HG03439 (cell line): ENCODE data around the gene LRP11.
"Not testable (repeated sequence)": the region's sequence is repeated elsewhere in the genome, so short reads cannot be mapped to it uniquely, and the experiment has no call there.

Experiments used
- ATAC-seq: cut with Tn5 transposase; IDR thresholded peaks from one replicate; pipeline ENCODE4 v1.9.1; 2021; ENCODE audit warnings: mild to moderate bottlenecking, moderate library complexity; ENCODE audit not compliant: unreplicated experiment

LRP11 gene, protein sequence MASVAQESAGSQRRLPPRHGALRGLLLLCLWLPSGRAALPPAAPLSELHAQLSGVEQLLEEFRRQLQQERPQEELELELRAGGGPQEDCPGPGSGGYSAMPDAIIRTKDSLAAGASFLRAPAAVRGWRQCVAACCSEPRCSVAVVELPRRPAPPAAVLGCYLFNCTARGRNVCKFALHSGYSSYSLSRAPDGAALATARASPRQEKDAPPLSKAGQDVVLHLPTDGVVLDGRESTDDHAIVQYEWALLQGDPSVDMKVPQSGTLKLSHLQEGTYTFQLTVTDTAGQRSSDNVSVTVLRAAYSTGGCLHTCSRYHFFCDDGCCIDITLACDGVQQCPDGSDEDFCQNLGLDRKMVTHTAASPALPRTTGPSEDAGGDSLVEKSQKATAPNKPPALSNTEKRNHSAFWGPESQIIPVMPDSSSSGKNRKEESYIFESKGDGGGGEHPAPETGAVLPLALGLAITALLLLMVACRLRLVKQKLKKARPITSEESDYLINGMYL

DNA sequence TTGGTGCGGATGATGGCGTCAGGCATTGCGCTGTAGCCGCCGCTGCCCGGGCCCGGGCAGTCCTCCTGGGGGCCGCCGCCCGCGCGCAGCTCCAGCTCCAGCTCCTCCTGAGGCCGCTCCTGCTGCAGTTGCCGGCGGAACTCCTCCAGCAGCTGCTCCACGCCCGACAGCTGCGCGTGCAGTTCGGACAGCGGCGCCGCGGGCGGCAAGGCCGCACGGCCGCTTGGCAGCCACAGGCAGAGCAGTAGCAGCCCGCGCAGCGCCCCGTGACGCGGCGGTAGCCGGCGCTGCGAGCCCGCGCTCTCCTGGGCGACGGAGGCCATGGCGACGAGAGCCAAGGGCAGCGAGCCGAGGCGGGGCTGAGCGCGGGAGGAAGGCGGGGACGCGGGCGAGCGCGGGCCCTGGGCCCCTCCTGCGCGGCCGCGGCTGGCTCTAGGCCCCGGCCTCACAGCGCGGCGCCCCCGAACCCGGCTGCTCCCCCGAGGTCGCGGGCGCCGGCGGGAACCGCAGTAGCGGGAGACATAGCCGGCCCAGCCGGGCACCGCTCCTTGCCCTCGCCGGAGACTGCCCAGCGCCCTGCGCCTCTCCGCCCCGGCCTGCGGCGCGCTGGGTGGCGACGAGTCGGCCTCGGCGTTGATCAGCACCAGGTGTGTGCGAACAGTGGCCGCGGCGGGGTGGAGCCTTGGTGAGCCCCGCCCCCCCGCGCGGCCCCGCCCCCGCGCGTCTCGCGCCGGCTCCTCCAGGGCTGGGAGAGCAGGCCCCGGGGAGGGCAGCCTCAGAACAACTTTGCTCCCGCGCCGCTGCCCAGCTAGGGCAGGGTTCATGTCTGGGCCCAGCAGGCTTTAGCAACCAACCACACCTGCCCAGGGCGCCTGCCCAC is at the start of gene LRP11:
Gene LRP11 (minus strand): TSS at position 662 of the 880 bp plus-strand sequence. CDS start 339 bp downstream, at position 323.
- ATAC-seq: peak; percentile 85

DNA sequence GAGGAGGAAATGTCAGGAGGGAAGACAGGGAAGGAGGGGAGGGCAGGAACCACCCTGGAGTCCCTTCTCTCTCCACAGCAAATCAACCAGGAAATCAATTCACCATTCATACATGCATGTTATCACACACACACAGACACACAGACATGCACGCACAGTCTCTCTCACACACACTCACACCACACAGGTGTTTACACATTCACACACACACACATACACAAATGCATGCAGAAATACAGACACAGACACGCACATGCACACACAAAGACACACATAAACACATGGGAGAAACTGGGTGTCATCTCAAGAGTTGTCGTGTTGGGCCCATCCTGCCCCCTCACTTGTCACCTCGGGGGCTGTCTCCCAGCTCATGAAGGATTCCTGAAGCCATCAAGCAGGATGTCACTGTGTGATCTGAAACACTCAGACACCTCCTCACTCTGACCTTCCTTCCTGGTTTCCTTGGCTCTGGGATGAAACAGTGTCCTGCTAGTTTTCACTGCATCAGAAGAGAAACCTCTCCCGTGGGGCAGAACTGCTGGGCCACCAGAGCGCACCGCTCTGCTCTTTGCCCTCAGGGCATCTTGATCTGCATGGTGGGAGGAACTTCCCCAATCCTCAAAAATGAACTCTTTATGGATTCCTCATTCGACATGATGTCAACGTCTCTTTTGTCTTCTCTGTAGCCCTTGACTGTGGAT is 49.5 kb upstream of the LRP11 start:
- ATAC-seq: no peak

DNA sequence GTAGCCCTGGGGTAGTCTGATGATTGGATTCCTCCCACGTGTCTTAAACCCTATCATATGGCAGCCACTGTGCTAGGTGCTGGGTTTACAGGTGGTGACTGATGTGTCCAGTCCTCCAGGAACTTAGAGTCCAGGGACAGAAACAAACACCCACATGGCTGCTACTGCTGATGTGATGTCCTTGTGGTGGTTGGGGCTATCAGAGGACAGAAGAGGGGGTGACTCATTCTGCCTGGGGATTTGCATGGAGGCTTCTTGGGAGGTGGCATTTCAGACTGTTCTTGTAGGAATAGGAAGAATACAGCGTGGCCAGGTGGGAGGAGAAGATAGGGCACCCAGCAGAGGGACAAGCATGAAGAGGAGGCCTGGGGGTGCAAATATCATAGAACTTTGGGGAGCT is 48.9 kb upstream of the LRP11 start:
- ATAC-seq: no peak

DNA sequence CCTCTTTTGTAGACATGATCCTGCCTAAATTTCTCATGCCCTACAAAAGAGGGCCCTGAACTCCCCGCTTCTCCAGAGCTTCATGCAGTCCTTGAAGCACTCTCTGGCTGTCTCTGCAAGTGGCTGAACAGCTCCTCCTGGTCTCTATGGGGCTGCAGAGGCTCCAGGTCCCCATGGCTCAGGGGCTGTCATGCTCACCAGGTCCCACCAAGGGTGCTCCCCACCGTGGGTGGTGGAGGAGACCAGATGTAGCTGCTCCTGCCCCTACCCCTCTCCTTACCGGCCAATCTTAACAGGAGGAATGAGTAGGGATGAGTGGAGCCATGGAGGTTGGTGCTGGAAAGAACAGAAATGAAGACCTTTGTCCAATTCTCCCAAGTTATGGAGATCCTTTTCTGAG is 48.5 kb upstream of the LRP11 start:
- not testable (repeated sequence) for ATAC-seq

DNA sequence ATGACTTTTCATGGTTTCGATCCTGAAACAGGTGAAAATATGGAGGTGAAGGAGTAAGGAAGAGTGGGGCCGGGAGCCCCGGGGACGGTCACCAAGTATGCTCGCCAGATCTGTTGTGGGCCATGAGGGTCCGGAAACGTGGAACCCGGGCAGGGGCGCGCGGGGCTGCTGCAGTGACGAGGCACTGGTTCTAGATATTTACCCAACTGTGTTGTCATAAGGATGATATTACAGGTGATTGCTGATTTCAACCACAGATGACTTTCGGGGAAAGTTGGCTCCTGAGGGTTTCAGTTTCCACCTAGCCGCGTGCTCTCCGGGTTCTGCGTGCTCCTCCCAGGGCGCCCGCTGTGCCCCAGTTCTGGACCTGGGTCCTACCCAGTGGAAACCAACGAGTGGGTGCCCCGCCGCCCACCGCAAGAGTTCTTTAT is 46.6 kb upstream of the LRP11 start:
- ATAC-seq: no peak

DNA sequence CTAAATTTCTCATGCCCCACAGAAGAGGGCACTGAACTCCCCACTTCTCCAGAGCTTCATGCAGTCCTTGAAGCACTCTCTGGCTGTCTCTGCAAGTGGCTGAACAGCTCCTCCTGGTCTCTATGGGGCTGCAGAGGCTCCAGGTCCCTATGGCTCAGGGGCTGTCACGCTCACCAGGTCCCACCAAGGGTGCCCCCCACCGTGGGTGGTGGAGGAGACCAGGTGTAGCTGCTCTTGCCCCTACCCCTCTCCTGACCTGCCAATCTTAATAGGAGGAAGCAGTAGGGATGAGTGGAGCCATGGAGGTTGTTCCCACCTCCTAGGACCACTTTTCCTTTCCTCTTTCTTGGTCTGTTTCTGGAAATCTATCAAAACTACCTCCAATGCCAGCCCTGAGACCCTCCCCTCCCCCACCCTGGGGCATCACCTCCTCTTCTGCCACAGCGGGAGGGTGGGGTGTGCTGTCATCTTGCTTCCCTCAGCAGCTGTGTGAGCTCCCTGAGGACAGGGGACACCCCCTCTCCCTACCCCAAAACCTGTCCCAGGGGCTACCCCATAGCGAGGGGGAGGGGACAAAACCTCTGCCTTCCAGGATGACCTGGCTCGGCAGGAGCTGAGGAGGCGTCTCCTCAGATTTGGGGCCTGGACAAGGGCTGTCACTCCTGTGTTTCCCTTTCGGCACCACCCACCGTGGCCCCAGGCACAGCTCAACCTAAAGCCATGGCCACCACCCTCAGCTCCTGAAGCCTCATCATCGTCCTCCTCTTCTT is 45.7 kb upstream of the LRP11 start:
- ATAC-seq: no peak

DNA sequence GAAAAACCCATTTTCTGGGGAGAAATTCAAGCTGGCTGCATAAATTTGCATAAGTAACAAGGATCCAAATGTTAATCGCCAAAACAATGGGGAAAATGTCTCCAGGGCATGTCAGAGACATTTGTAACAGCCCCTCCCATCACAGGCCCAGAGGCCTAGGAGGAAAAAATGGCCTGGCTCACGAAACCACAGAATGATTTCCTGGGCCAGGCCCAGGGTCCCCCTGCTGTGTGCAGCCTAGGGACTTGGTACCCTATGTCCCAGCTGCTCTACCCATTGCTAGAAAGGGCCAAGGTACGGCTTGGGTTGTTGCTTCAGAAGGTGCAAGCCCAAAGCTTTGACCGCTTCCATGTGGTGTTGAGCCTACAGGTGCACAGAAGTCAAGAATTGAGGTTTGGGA is 44.3 kb upstream of the LRP11 start:
- not testable (repeated sequence) for ATAC-seq

DNA sequence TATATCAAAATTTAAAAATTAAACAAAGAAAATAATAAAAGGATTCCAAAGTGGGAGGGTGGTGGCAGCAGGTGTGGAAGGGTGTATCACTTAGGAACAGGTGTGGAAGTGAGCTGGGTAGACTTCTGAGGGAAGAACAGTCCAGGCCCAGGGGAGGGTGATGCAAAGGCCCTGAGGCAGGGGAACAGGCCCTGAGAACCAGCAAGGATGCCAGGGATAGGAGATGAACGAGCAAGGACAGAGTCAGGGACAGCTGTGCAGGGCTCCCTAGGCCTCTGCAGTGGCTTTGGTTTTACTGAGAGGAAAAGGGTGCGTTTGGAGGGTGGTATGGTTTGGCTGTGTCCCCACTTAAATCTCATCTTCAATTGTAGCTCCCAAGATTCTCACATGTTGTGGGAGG is 43.2 kb upstream of the LRP11 start:
- ATAC-seq: no peak

DNA sequence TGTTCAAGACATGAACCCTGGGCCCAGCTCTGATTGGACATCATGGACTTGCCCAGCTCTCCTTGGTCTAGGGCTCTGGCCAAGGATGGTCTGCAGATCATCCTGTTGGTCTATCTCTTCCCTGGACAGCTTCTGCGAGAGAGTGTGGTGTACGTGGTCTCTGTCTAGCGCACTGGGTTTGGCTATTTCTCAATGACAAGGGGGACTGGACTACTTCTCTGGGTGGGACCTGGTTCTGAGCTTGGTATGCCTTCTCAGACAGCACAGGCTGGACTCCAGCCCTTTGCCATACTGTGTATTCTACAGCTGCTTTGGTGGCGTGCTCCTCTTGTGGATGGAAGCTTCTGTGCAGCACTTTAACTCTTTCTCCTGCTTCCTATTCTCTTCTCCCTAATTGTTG is 42.2 kb upstream of the LRP11 start:
- no peak for ATAC-seq

DNA sequence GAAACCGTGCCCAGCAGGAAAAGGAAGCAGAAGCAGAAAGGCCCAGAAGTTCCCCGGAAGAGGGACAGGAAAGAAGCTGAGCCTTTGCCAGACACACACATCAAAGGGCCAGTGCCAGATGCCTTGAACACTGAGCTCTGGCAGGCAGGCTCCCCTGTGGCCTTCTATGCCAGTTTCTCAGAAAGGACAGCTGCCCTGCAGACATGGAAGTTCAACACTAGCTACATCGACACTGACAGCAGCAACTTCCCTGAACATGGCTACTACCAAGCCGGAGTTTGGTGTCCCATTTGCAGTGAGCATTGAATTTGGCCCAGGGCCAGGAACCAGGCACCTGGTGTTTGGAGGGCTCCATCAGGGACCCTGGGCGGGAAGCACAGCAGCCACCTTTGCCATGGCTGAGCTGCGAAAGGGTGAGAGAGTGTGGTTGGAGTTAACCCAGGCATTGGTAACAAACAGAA is 41.8 kb upstream of the LRP11 start:
- no peak for ATAC-seq

DNA sequence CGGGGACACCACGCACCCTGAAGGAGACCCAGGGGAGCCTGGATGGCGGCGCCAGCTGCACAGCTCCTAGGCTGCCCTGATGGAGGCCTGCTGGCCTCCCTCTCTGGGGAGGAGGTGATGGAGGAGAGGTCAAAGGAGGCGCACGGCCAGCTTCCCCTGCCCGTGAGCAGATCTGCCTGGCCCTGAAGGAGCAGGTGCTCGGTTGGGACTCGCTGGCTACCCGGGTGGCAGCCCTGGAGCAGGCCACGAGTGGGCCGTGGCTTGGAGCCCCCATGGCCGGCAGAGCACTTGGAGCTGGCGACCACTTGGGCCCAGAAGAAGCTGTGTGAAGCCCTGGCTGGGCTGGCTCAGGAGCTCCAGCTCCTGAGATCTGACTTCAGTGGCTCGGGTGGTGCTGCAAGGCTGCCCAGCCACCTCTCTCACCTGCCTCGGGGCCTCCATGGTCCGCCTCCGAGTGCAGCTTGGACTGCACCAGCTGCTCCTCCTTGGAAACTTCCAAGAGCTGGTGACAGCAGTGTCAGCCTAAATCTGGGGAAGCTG is 41.3 kb upstream of the LRP11 start:
- no peak for ATAC-seq

DNA sequence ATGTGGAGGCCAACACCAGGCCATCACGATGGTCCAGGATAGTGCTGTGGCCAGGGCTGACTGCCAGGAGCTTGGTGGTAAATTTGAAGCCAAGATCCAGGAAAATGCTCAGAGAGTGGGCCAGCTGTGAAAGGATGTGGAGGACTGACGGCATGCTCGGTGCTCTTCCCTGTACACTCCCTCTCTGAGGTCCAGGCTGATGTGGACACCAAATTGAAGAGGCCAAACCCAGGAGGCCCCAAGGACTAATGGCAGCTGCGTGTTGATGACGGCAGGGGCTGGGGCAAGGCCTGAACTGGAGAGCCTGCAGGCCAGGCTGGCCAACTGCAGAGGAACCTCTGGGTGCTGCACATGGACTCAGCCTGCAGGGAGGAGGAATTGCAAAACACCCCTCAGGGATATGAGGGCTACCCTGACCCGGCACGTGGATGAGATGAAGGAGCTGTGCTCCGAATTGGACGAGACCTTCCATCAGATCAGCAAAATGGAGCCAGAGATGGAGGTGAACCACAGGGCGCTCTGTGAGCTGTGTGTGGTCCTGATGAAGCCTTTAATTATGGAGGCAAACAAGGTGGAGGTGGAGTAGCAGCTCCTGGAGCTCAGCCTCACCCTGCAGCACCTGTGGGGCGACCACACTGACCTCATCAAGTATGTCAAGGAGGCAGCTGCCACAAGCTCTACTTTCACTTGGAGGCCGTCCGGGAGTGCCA is 40.7 kb upstream of the LRP11 start:
- ATAC-seq: no peak

DNA sequence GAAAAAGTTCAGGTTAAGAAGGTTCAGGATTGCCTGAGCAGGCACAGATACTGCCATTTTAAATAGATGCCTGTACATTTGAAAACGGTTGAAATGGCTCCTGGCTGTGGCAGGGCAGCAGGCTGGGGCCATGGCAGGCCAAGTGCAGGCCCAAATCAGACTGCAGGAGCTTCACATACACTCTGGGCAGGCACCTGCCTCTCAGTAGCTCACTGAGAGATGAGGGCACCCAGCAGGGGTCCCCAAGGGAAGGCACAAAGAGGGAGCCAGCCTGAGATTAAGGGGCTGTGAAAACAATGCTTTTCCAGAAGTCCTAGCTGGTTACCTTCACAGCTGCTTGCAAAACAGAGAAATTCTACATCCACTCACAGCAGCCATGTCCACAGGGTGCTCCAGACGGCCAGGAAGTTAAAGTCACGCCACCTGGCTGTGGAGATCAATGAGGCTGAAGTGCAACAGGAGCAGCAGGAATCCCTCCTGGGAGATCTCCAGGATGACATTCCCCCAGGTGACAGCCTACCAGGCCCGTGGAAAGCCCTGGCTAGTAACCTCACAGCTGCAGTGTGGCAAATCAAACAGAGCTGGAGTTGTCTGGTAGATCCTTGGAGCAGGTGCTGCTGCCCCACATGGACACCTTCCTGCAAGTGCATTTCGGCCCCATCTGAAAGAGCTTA is 39.9 kb upstream of the LRP11 start:
- no peak for ATAC-seq

DNA sequence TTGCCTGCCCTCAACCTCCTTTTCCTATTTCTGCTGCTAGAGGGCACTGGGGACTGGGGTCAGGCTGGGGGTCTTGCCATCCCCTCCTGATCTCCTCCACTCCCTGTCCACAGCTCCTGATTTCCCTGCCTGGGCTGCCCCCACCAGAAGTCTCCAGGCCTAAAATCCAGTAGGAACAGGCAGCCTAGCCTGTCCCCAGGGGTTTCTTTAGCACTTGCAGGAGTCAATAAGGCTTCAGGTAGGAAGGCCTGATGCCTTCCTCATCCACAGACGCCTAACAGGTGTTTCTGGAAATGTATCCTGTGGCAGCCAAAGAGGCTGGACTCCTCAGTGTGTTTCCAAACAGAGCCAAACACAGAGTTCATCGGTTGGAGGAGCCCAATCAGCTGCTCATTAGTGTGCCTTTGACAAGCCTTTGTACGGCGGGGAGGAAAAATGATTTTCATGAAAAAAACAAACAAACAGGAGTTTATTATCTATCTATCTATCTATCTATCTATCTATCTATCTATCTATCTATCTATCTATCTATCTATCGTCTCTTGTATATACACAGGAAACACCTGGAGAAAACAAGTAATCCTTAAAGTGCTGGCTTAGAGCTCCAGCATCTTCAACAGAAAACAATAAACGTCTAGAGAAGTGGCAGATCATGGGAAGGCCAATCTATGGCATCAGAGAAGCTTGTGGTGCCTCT is 37.4 kb upstream of the LRP11 start:
- ATAC-seq: no peak

DNA sequence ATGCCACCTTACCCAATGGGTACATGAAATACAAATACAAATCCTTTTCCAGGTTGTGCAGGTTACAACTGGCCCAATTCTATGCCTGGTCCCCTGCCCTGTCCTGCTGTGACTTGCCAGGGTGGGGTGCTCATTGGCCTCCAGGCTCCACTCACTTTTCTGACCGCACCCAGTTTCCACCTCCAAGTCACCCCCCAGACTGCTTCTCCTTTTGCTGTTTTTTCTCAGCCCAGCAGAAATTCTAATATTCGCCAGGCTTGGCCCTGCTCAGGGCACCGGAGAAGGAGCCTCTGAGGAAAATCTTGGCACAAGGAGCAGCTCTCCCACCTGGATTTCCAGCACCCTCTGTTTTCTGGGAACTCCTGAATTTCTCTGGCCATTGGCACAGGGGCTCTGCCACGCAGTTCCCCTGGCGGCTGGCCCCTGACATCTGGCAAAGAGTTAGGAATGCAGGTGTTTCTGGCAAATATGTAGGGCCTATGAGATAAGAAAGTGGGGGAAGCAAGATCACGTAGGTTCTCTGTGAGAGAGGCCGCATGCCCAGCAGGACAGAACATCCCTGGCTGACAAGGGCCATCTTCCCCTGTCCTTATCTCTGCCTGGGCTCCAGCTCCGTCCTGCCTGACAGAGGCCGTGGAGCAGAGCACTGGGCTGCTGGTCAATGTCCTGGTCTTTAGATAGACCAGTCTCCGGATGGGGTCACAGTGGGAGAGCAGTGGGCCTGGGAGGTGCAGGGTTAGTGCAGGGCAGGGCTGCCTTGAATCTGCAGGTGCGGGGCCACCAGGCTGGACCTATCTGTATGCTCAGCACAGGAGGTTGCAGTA is 36.7 kb upstream of the LRP11 start:
- ATAC-seq: no peak

DNA sequence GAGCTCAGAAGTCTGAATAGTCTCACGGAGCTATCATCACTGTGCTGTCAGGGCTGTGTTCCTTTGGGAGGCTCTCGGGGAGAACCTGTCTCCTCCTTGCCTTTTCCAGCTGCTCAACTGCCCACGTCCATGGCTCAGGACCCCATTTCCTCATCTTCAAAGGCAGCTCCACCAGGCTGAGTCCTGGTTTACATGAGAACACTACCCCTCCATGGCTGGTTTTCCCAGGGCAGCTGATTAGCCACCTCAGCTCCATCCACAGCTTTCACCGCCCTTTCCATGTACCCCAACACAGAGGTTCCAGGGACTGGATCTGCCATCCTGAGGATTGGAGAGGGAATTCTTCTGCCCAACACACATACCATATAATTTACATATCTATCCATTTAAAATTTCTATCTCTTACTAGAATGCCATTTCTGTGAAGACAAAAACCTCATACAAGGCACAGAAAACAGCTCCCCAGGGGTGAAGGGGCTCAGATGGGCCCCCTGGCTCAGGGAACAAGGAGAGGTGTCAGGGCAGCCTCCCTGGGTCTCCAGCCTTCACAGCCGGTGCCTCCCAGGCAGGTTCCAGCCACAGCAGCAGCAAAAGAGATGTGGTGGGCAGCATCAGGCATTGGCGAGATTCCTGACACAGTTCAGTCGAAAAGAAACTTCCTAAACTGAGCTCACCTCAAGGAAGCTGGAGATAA is 35.9 kb upstream of the LRP11 start:
- ATAC-seq: no peak

DNA sequence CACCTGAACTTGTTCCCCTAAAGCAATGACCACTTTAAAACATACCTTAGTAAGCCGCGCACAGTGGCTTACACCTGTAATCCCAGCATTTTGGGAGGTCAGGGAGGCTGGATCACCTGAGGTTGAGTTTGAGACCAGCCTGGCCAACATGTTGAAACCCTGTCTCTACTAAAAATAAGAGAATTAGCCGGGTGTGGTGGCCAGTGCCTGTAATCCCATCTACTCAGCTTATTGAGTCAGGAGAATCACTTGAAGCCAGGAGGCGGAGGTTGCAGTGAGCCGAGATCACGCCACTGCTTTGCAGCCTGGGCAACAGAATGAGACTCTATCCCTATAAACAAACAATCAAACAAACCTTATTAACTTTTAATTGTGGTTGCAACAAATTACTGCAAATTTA is 35.3 kb upstream of the LRP11 start:
- no peak for ATAC-seq
